NT2/D1 (cell line): ENCODE results near the gene ABCG2.

Source experiments
- DNase-seq: peaks from one replicate; pipeline ENCODE4 v3.0.0-alpha.2; 2011; ENCODE audit warnings: low read depth, low spot score
- H3K27me3 ChIP-seq: 2 replicates; pipeline ENCODE4 v1.6.0; 2011; ENCODE audit warnings: mild to moderate bottlenecking; ENCODE audit not compliant: insufficient read length, insufficient read depth
- H3K36me3 ChIP-seq: 2 replicates; pipeline ENCODE4 v1.6.1; 2011; ENCODE audit warnings: mild to moderate bottlenecking, low read length, mixed read lengths; ENCODE audit not compliant: insufficient read depth, insufficient read length
- H3K4me1 ChIP-seq: 2 replicates; pipeline ENCODE4 v1.5.1; 2011; ENCODE audit not compliant: insufficient read depth, insufficient read length
- H3K4me3 ChIP-seq: 2 replicates; pipeline ENCODE4 v1.5.1; 2011; ENCODE audit warnings: low read depth; ENCODE audit not compliant: insufficient read length
- H3K9ac ChIP-seq: 2 replicates; pipeline ENCODE4 v1.6.0; 2011; ENCODE audit warnings: low read depth; ENCODE audit not compliant: insufficient read length
- H3K9me3 ChIP-seq: 2 replicates; pipeline ENCODE4 v1.5.1; 2011; ENCODE audit warnings: mild to moderate bottlenecking, low read length; ENCODE audit not compliant: insufficient read depth
- SUZ12 ChIP-seq: IDR thresholded peaks from 2 replicates; pipeline ENCODE4 v1.6.1; 2011; ENCODE audit not compliant: insufficient read length, insufficient read depth; ENCODE audit errors: extremely low read depth
- YY1 ChIP-seq: IDR thresholded peaks from 2 replicates; pipeline ENCODE4 v1.6.1; 2011; ENCODE audit not compliant: insufficient read length, insufficient read depth
- ZNF274 ChIP-seq: IDR thresholded peaks from 2 replicates; pipeline ENCODE4 v1.6.1; 2011; ENCODE audit warnings: mild to moderate bottlenecking, low read depth, low read length

ABCG2 gene

GRCh38 chr4:88064410-88064809 lies 94.0 kb downstream of the ABCG2 start:
- Histone ChIP-seq H3K4me3 (no peak overlapping the region), H3K36me3 (peaks cover 63% of the 10 kb centered on the region), H3K9me3 (peaks cover 15% of the 10 kb centered on the region; the same call in 1 of the 2 replicates), H3K4me1 (no peaks in the 10 kb centered on the region), H3K9ac (no peak overlapping the region), H3K27me3 (no peaks in the 10 kb centered on the region)
- no peak for TF ChIP-seq SUZ12
- TF ChIP-seq ZNF274, result no peak
- no peak for TF ChIP-seq YY1
- DNase-seq, result no peak

GRCh38 chr4:88063634-88064296 lies 94.7 kb downstream of the ABCG2 start:
- Histone ChIP-seq H3K4me1 (no peaks in the 10 kb centered on the region), H3K9me3 (peaks cover 13% of the 10 kb centered on the region; the same call in 1 of the 2 replicates), H3K4me3 (no peak overlapping the region), H3K9ac (no peak overlapping the region), H3K36me3 (peaks cover 59% of the 10 kb centered on the region), H3K27me3 (no peaks in the 10 kb centered on the region)
- TF ChIP-seq YY1 (no peak), SUZ12 (no peak), ZNF274 (no peak)
- DNase-seq, result no peak

- Histone ChIP-seq H3K4me3 (no peak overlapping the region), H3K9me3 (peaks cover 4% of the 10 kb centered on the region; the same call in 1 of the 2 replicates), H3K9ac (no peak overlapping the region), H3K27me3 (no peaks in the 10 kb centered on the region), H3K36me3 (peaks cover 52% of the 10 kb centered on the region), H3K4me1 (no peaks in the 10 kb centered on the region)
- DNase-seq, result no peak
- TF ChIP-seq ZNF274 (no peak), YY1 (no peak), SUZ12 (no peak)
These were observed 95.6 kb downstream of the ABCG2 start for GRCh38 chr4:88062843-88063242.

GRCh38 chr4:88062311-88062710 lies 96.1 kb downstream of the ABCG2 start:
- DNase-seq, result no peak
- Histone ChIP-seq H3K9ac (no peak overlapping the region), H3K36me3 (peaks cover 49% of the 10 kb centered on the region), H3K4me3 (no peak overlapping the region), H3K9me3 (no peaks in the 10 kb centered on the region; the same call in 1 of the 2 replicates), H3K27me3 (no peaks in the 10 kb centered on the region), H3K4me1 (no peaks in the 10 kb centered on the region)
- no peak for TF ChIP-seq ZNF274
- TF ChIP-seq SUZ12, result no peak
- no peak for TF ChIP-seq YY1

- Histone ChIP-seq H3K4me1 (no peaks in the 10 kb centered on the region), H3K9me3 (no peaks in the 10 kb centered on the region), H3K9ac (no peak overlapping the region), H3K27me3 (no peaks in the 10 kb centered on the region), H3K4me3 (no peak overlapping the region), H3K36me3 (peaks cover 49% of the 10 kb centered on the region)
- TF ChIP-seq SUZ12 (no peak), YY1 (no peak), ZNF274 (no peak)
- no peak for DNase-seq
These were observed 98.0 kb downstream of the ABCG2 start for GRCh38 chr4:88060431-88060830.

- H3K4me1 ChIP-seq, result no peaks in the 10 kb centered on the region
- H3K9ac ChIP-seq, result no peak overlapping the region
- no peak for DNase-seq
- no peak for TF ChIP-seq YY1
- TF ChIP-seq ZNF274, result no peak
- TF ChIP-seq SUZ12, result no peak
- no peaks in the 10 kb centered on the region for H3K9me3 ChIP-seq
- H3K36me3 ChIP-seq, result peaks cover 48% of the 10 kb centered on the region
- no peak overlapping the region for H3K4me3 ChIP-seq
- H3K27me3 ChIP-seq, result no peaks in the 10 kb centered on the region
These were observed 98.7 kb downstream of the ABCG2 start for GRCh38 chr4:88059766-88060165.

GRCh38 chr4:88058295-88058694 lies 100.1 kb downstream of the ABCG2 start:
- H3K36me3 ChIP-seq, result peaks cover 43% of the 10 kb centered on the region

GRCh38 chr4:88054901-88055300 lies 103.5 kb downstream of the ABCG2 start:
- H3K9ac ChIP-seq, result no peak overlapping the region
- H3K36me3 ChIP-seq, result peaks cover 49% of the 10 kb centered on the region
- no peaks in the 10 kb centered on the region for H3K9me3 ChIP-seq
- no peak for TF ChIP-seq YY1
- TF ChIP-seq SUZ12, result no peak
- TF ChIP-seq ZNF274, result no peak
- H3K27me3 ChIP-seq, result no peaks in the 10 kb centered on the region
- H3K4me1 ChIP-seq, result no peaks in the 10 kb centered on the region
- DNase-seq, result peak; percentile 13
- H3K4me3 ChIP-seq, result no peak overlapping the region

More at GRCh38 chr4:88058295-88058694, 100.1 kb downstream of the ABCG2 start:
- no peaks in the 10 kb centered on the region for H3K9me3 ChIP-seq
- no peak for DNase-seq
- no peaks in the 10 kb centered on the region for H3K4me1 ChIP-seq
- no peak overlapping the region for H3K4me3 ChIP-seq
- TF ChIP-seq YY1, result no peak
- TF ChIP-seq SUZ12, result no peak
- no peak for TF ChIP-seq ZNF274
- no peaks in the 10 kb centered on the region for H3K27me3 ChIP-seq
- no peak overlapping the region for H3K9ac ChIP-seq
